Right lobe of liver (tissue), 4 donors: ENCODE results near the gene TMEM178A.

Source experiments
- CTCF ChIP-seq, 4 donors: fragments of 200-600 bp in 3 of 4; fragments of 450-650 bp in 1 of 4; IDR thresholded peaks; one replicate each; pipeline versions ENCODE4 v1.5.1 to v1.8.0; 2016 to 2022; ENCODE audit warnings: antibody characterized with exemption in 4 of 4, mild to moderate bottlenecking in 2 of 4
- POLR2A ChIP-seq: fragments of 450-650 bp; IDR thresholded peaks from one replicate; pipeline ENCODE4 v1.6.1; 2017; ENCODE audit warnings: antibody characterized with exemption, mild to moderate bottlenecking
- donor health status: DM: no; HTN: no; CAD: no.
- donor health status: DM: no; HTN: no; CAD: no.
- donor health status: DM: no; HTN: yes; CAD: no.

GRCh38 chr2:39678170-39678569, 12.5 kb downstream of the TMEM178A start:
- TF ChIP-seq CTCF (IDR thresholded peaks at IDR 0.05) (no peak), POLR2A (no peak)
